H1 (cell line): ENCODE measurements around the gene ROBO2. TPM values are rescaled to one million over a fixed set of nuclear protein-coding genes. Genes with fewer than 3 reads are reported as not detected.
A peak's percentile ranks its signal among the peaks of the same experiment; 100 is the strongest.

Source experiments
- CTCF ChIA-PET: fragments of 300-600 bp; sonication (Branson Sonifier 250); formaldehyde crosslinking; loops from one replicate; lab custom pipeline; 2021; ENCODE audit not compliant: partially characterized antibody; lab: Charles Lee
- POLR2A ChIA-PET: fragments of 300-600 bp; sonication (Branson Sonifier 250); formaldehyde crosslinking; loops from one replicate; lab custom pipeline; 2021; ENCODE audit warnings: inconsistent platforms; ENCODE audit not compliant: partially characterized antibody; lab: Charles Lee
- DNase-seq, 2 experiments: peaks; one replicate each; pipeline versions ENCODE4 v3.0.0 to v3.0.0-alpha.2; 2010 to 2022; ENCODE audit warnings: low spot score in 2 of 2, low read depth in 1 of 2, mixed read lengths in 1 of 2
- FAIRE-seq: peaks from 2 replicates; lab custom pipeline; 2011; peaks lifted over from hg19 to GRCh38; lab: Jason Lieb, UNC
- H2AFZ ChIP-seq: 2 replicates; pipeline ENCODE4 v1.8.1; 2012; ENCODE audit warnings: low read length, inconsistent platforms
- H2AK5ac ChIP-seq: 2 replicates; pipeline ENCODE4 v1.6.1; 2013; ENCODE audit warnings: low read depth, low read length
- H2BK120ac ChIP-seq: replicated peaks from 2 replicates; pipeline ENCODE3; 2013; ENCODE audit warnings: low read depth, low read length, inconsistent platforms
- H2BK12ac ChIP-seq: 2 replicates; pipeline ENCODE4 v1.6.1; 2013; ENCODE audit warnings: low read depth, low read length
- H2BK15ac ChIP-seq: 2 replicates; pipeline ENCODE4 v1.6.1; 2013; ENCODE audit warnings: low read length
- H2BK20ac ChIP-seq: 2 replicates; pipeline ENCODE4 v1.6.1; 2013; ENCODE audit warnings: low read length
- H2BK5ac ChIP-seq: 2 replicates; pipeline ENCODE4 v1.6.1; 2013; ENCODE audit warnings: low read depth, low read length
- H3K14ac ChIP-seq: 2 replicates; pipeline ENCODE4 v1.6.1; 2013; ENCODE audit warnings: inconsistent platforms; ENCODE audit not compliant: insufficient read length
- H3K18ac ChIP-seq: 2 replicates; pipeline ENCODE4 v1.6.1; 2013; ENCODE audit warnings: low read length; ENCODE audit errors: extremely low read depth
- H3K23ac ChIP-seq: 2 replicates; pipeline ENCODE4 v1.6.1; 2013; ENCODE audit warnings: inconsistent platforms; ENCODE audit not compliant: insufficient read length
- H3K23me2 ChIP-seq: 2 replicates; pipeline ENCODE4 v1.6.1; 2013; ENCODE audit warnings: low read depth, low read length
- H3K27ac ChIP-seq: 2 replicates; pipeline ENCODE4 v1.6.1; 2011; ENCODE audit warnings: low read depth, low read length, inconsistent platforms
- H3K27me3 ChIP-seq, 4 experiments: replicated peaks in 1 of 4; 1 replicate in 1 of 4; 2 replicates in 3 of 4; pipeline versions ENCODE4 v1.6.1 to v1.8.1; 2011 to 2013; ENCODE audit warnings: low read length in 3 of 4, mild to moderate bottlenecking in 3 of 4, inconsistent platforms in 2 of 4, mixed read lengths in 2 of 4, moderate library complexity in 1 of 4; ENCODE audit not compliant: control insufficient read depth in 3 of 4, insufficient read depth in 3 of 4; ENCODE audit errors: extremely low read depth in 1 of 4
- H3K36me3 ChIP-seq, 4 experiments: 2 replicates each; pipeline versions ENCODE4 v1.6.1 to v1.8.1; 2011 to 2013; ENCODE audit warnings: mild to moderate bottlenecking in 4 of 4, low read length in 3 of 4, moderate library complexity in 2 of 4, control low read depth in 1 of 4, inconsistent platforms in 1 of 4; ENCODE audit not compliant: insufficient read depth in 4 of 4, control insufficient read depth in 2 of 4
- H3K4ac ChIP-seq: replicated peaks from 2 replicates; pipeline ENCODE3; 2013; ENCODE audit warnings: low read length, low read depth, mixed read lengths, inconsistent platforms; ENCODE audit not compliant: insufficient read length
- H3K4me1 ChIP-seq, 4 experiments: replicated peaks in 1 of 4; 1 replicate in 1 of 4; 2 replicates in 3 of 4; pipeline versions ENCODE4 v1.6.1 to v1.8.1; 2011 to 2013; ENCODE audit warnings: low read length in 3 of 4, inconsistent platforms in 2 of 4, mixed read lengths in 1 of 4; ENCODE audit not compliant: insufficient read depth in 4 of 4, control insufficient read depth in 3 of 4
- H3K4me2 ChIP-seq, 2 experiments: 2 replicates each; pipeline versions ENCODE4 v1.6.1 to v1.8.1; 2011 to 2013; ENCODE audit warnings: low read depth in 2 of 2, low read length in 2 of 2, control low read depth in 1 of 2, inconsistent platforms in 1 of 2, mild to moderate bottlenecking in 1 of 2; ENCODE audit not compliant: insufficient read depth in 1 of 2
- H3K4me3 ChIP-seq, 4 experiments: fragments of 200-600, 300-600 bp in 1 of 4; sonication (generic), shearing (Covaris generic), sonication (Bioruptor Twin) in 1 of 4; 2 replicates each; pipeline versions ENCODE4 v1.5.1 to v1.8.1; 2011 to 2016; ENCODE audit warnings: low read length in 4 of 4, low read depth in 3 of 4, control low read depth in 2 of 4, inconsistent platforms in 2 of 4, mild to moderate bottlenecking in 2 of 4, mixed read lengths in 1 of 4, moderate library complexity in 1 of 4; ENCODE audit not compliant: insufficient read depth in 2 of 4; ENCODE audit errors: extremely low read depth in 1 of 4
- H3K56ac ChIP-seq: replicated peaks from 2 replicates; pipeline ENCODE3; 2013; ENCODE audit warnings: low read depth, mild to moderate bottlenecking, mixed read lengths, low read length, inconsistent platforms; ENCODE audit not compliant: insufficient read length
- H3K79me1 ChIP-seq: 2 replicates; pipeline ENCODE4 v1.6.1; 2013; ENCODE audit warnings: low read depth, low read length, control low read depth
- H3K79me2 ChIP-seq, 2 experiments: 2 replicates each; pipeline versions ENCODE4 v1.6.1 to v1.8.1; 2012 to 2013; ENCODE audit warnings: low read length in 2 of 2, mild to moderate bottlenecking in 2 of 2, inconsistent platforms in 1 of 2; ENCODE audit not compliant: insufficient read depth in 2 of 2, control insufficient read depth in 1 of 2
- H3K9ac ChIP-seq, 4 experiments: replicated peaks in 1 of 4; 1 replicate in 1 of 4; 2 replicates in 3 of 4; pipeline versions ENCODE4 v1.6.1 to v1.8.1; 2011 to 2013; ENCODE audit warnings: low read depth in 3 of 4, low read length in 3 of 4, control low read depth in 2 of 4, mild to moderate bottlenecking in 2 of 4, moderate library complexity in 2 of 4, inconsistent platforms in 1 of 4; ENCODE audit errors: extremely low read depth in 1 of 4
- H3K9me3 ChIP-seq, 2 experiments: 2 replicates each; pipeline versions ENCODE4 v1.6.1 to v1.8.1; 2012 to 2013; ENCODE audit warnings: mild to moderate bottlenecking in 2 of 2, moderate library complexity in 2 of 2, control low read depth in 1 of 2, inconsistent platforms in 1 of 2, low read depth in 1 of 2, low read length in 1 of 2, mixed read lengths in 1 of 2; ENCODE audit not compliant: insufficient read depth in 2 of 2
- H4K20me1 ChIP-seq, 2 experiments: replicated peaks in 1 of 2; 2 replicates each; pipeline versions ENCODE3 to v1.8.1; 2011 to 2013; ENCODE audit warnings: inconsistent platforms in 2 of 2, low read length in 2 of 2, mild to moderate bottlenecking in 1 of 2; ENCODE audit not compliant: insufficient read depth in 2 of 2, control insufficient read depth in 1 of 2
- H4K5ac ChIP-seq: 2 replicates; pipeline ENCODE4 v1.6.1; 2013; ENCODE audit warnings: low read length, low read depth, mixed read lengths, inconsistent platforms; ENCODE audit not compliant: insufficient read length
- H4K8ac ChIP-seq: 2 replicates; pipeline ENCODE4 v1.8.0; 2013; ENCODE audit warnings: mild to moderate bottlenecking, moderate library complexity, low read length, inconsistent platforms; ENCODE audit not compliant: insufficient read depth; ENCODE audit errors: extremely low read depth
- H4K91ac ChIP-seq: replicated peaks from 2 replicates; pipeline ENCODE3; 2013; ENCODE audit warnings: low read length, mixed read lengths, inconsistent platforms; ENCODE audit not compliant: insufficient read length
- BRCA1 ChIP-seq: IDR thresholded peaks from 2 replicates; pipeline ENCODE4 v1.6.1; 2012; ENCODE audit warnings: low read depth, low read length, improper control_type of control experiment
- CHD2 ChIP-seq: IDR thresholded peaks from 2 replicates; pipeline ENCODE4 v1.6.1; 2012; ENCODE audit warnings: low read length, improper control_type of control experiment
- CTBP2 ChIP-seq: IDR thresholded peaks from 2 replicates; pipeline ENCODE4 v1.7.0; 2011; ENCODE audit warnings: borderline replicate concordance, mild to moderate bottlenecking, moderate library complexity, mixed read lengths, low read length; ENCODE audit not compliant: insufficient read depth, insufficient read length
- HDAC2 ChIP-seq, 2 experiments: fragments of 300-600 bp in 1 of 2; sonication (generic) in 1 of 2; IDR thresholded peaks; 2 replicates each; pipeline ENCODE4 v1.6.1; 2011 to 2012; ENCODE audit warnings: low read depth in 2 of 2, low read length in 2 of 2, mild to moderate bottlenecking in 2 of 2, moderate library complexity in 2 of 2, borderline replicate concordance in 1 of 2, inconsistent platforms in 1 of 2
- JUND ChIP-seq: IDR thresholded peaks from 2 replicates; pipeline ENCODE4 v1.6.1; 2011; ENCODE audit warnings: mild to moderate bottlenecking, improper control_type of control experiment, low read length
- KDM5A ChIP-seq: fragments of 200-600 bp; IDR thresholded peaks from 2 replicates; pipeline ENCODE4 v1.7.1; 2012; ENCODE audit warnings: mild to moderate bottlenecking, low read length, inconsistent platforms, mixed read lengths
- POU5F1 ChIP-seq: IDR thresholded peaks from 2 replicates; pipeline ENCODE4 v1.6.1; 2011; ENCODE audit warnings: low read depth, mild to moderate bottlenecking, low read length, moderate library complexity
- SRF ChIP-seq: IDR thresholded peaks from 2 replicates; pipeline ENCODE4 v1.6.1; 2011; ENCODE audit warnings: mild to moderate bottlenecking, low read depth, low read length, moderate library complexity
- WGBS, 2 experiments: shearing (Covaris generic) in 1 of 2; methylation state at CpG; one replicate each; pipeline versions ENCODE4 v1.1.6 to v1.1.7; 2013 to 2015; ENCODE audit warnings: low lambda C conversion rate in 2 of 2, mixed read lengths in 2 of 2, inconsistent platforms in 1 of 2, low coverage in 1 of 2, missing lambda C conversion rate in 1 of 2; ENCODE audit not compliant: insufficient replicate concordance in 2 of 2, insufficient coverage in 1 of 2, insufficient read length in 1 of 2; ENCODE audit errors: extremely low coverage in 1 of 2, missing lambda C conversion rate in 1 of 2; 5-methylcytosine and 5-hydroxymethylcytosine counted together
- polyA plus RNA-seq, 7 experiments: library from polyadenylated mRNA; depleted of rRNA in 3 of 7; stranded (reverse) in 5 of 7; unstranded in 2 of 7; fragments of >200 nt in 5 of 7; fragments of 200-250 nt in 2 of 7; gene quantifications; 1 replicate in 5 of 7; 2 replicates in 1 of 7; 4 replicates in 1 of 7; pipeline versions ENCODE4 v1.2.1 to v1.2.3, GENCODE V29; 2011 to 2013; ENCODE audit warnings: missing spikeins in 2 of 7, mixed read lengths in 2 of 7
- total RNA-seq: library from RNA; stranded (reverse); fragmentation: NEBNext Ultra II Directional; extraction: Animal tissue kit (Norgen Biotek cat#: 25700); gene quantifications from 2 replicates; pipeline ENCODE4 v1.2.1, GENCODE V29; 2021
- TF ChIP-seq, protein P1 (sequence below): IDR thresholded peaks from 2 replicates; pipeline ENCODE4 v1.6.1; 2011; ENCODE audit warnings: low read length, improper control_type of control experiment

The ROBO2 gene
- total and polyA plus RNA-seq, 2 of the 8 experiments (the other 6 are each of a cell fraction or from before 2014, with no cell fraction given): 1.5 to 2.9 TPM

DNA sequence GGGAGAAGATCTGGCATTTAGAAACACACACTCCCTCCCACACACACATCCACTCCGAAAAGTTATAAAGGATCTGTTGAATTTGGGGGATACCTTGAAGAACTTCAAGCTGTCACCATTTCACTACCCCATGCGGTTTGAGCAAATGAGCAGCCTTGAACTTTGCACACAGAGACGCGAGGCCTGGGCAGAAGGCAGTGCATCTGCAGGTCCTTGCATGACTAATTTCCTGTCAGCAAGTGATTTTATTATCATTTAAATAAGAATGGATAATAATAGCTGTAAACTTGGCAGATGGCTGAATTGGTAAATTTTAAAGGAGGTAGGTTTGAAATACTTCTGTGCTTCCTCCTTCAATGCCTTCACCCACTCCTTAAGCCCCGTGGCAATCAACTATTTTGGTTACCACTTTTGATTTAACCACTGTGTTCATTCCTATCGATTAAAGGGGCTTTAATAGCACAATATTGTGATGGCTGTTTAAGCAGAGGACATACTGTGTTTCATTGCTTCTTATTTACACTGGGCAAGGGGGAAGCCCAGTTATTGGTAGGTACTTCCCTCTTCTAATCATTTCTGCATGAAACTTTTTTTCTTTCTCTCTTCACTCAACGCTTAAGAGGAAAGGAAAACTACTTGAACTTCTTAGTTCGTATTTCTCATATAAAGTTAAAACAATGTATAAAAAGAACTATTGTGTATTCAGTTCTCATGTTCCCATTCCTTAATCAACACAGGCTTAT is 108.1 kb downstream of the ROBO2 start:
- FAIRE-seq: no peak
- DNase-seq: peak in 1 of 2 experiments; percentile 13
- 50% methylated on average over 8 of the region's 8 CpGs; no CpG with 5 or more reads in 1 of the 2 experiments for WGBS, 2 experiments

More for the DNA sequence above, 108.1 kb downstream of the ROBO2 start:
- Histone ChIP-seq H3K18ac (no peak overlapping the region), H3K4me1 (peaks cover 0 to 18% (median 9%) of the 10 kb centered on the region in 4 experiments; a peak in 5 of 7 replicates), H2BK12ac (no peak overlapping the region), H2BK120ac (no peak overlapping the region), H4K5ac (no peak overlapping the region), H3K14ac (no peak overlapping the region), H3K36me3 (no peaks in the 10 kb centered on the region), H2BK15ac (no peak overlapping the region), H2AFZ (no peak overlapping the region), H4K8ac (no peak overlapping the region), H2BK5ac (no peak overlapping the region; the same call in 1 of the 2 replicates), H3K4me2 (peak overlapping the region; percentile 39 to 45), H3K56ac (no peak overlapping the region), H3K4me3 (peak overlapping the region in 1 of 4 experiments; percentile 14; a peak in 1 of 8 replicates), H3K27me3 (no peaks in the 10 kb centered on the region), H3K79me1 (no peaks in the 10 kb centered on the region), H3K23ac (no peak overlapping the region), H3K4ac (no peak overlapping the region), H3K23me2 (no peaks in the 10 kb centered on the region), H3K79me2 (no peaks in the 10 kb centered on the region), H2AK5ac (no peak overlapping the region), H3K27ac (no peak overlapping the region), H4K20me1 (no peaks in the 10 kb centered on the region), H2BK20ac (peak overlapping the region; percentile 64; the same call in 1 of the 2 replicates), H3K9me3 (no peaks in the 10 kb centered on the region), H3K9ac (no peak overlapping the region), H4K91ac (no peak overlapping the region)
- no peak for TF ChIP-seq JUND
- no peak for TF ChIP-seq CTBP2
- no peak for TF ChIP-seq CHD2
- no peak for TF ChIP-seq BRCA1
- TF ChIP-seq, protein P1, sequence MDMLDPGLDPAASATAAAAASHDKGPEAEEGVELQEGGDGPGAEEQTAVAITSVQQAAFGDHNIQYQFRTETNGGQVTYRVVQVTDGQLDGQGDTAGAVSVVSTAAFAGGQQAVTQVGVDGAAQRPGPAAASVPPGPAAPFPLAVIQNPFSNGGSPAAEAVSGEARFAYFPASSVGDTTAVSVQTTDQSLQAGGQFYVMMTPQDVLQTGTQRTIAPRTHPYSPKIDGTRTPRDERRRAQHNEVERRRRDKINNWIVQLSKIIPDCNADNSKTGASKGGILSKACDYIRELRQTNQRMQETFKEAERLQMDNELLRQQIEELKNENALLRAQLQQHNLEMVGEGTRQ: no peak
- TF ChIP-seq KDM5A: no peak
- TF ChIP-seq HDAC2 (IDR thresholded peaks at IDR 0.05; ENCODE audit: borderline replicate concordance in 1 of 2, low read depth in 2 of 2, low read length in 2 of 2): no peak
- no peak for TF ChIP-seq POU5F1
- TF ChIP-seq SRF: no peak
- POLR2A ChIA-PET: interaction anchor here (0.7 kb wide), 1 partner anchor 755 kb away, joined by 3 read pairs; no protein-coding TSS in a partner anchor
- CTCF ChIA-PET: interaction anchor here (0.7 to 1.4 kb wide), 2 partner anchors 11 to 1952 kb away, joined by 4 to 6 read pairs; no protein-coding TSS in a partner anchor
